ENCODE results near the gene NUP98.

NUP98 gene

DNA sequence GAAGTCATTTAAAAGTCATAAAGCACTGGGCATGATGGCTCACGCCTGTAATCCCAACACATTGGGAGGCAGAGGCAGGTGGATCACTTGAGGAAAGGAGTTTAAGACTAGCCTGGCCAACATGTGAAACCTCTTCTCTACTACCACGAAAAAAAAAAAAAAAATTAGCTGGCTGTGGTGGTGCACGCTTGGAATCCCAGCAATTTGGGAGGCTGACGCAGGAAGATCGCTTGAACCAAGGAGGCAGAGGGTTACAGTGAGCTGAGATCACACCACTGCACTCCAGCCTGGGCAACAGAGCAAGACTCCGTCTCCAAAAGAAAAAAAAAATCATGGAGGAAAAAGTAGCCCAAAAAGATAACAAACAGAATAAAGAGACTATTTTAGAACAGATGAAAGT is 42.2 kb downstream of the NUP98 start:
- H3K27ac Mint-ChIP-seq: no peak overlapping the region
- no peaks in the 10 kb centered on the region for H3K9me3 Mint-ChIP-seq
- H3K36me3 Mint-ChIP-seq (ENCODE audit: low read depth): peaks cover 79% of the 10 kb centered on the region
- no peaks in the 10 kb centered on the region for H3K27me3 Mint-ChIP-seq (ENCODE audit: low read depth, poor library complexity)
- no peak for DNase-seq
- TF ChIP-seq, protein P1, sequence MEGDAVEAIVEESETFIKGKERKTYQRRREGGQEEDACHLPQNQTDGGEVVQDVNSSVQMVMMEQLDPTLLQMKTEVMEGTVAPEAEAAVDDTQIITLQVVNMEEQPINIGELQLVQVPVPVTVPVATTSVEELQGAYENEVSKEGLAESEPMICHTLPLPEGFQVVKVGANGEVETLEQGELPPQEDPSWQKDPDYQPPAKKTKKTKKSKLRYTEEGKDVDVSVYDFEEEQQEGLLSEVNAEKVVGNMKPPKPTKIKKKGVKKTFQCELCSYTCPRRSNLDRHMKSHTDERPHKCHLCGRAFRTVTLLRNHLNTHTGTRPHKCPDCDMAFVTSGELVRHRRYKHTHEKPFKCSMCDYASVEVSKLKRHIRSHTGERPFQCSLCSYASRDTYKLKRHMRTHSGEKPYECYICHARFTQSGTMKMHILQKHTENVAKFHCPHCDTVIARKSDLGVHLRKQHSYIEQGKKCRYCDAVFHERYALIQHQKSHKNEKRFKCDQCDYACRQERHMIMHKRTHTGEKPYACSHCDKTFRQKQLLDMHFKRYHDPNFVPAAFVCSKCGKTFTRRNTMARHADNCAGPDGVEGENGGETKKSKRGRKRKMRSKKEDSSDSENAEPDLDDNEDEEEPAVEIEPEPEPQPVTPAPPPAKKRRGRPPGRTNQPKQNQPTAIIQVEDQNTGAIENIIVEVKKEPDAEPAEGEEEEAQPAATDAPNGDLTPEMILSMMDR (IDR thresholded peaks at IDR 0.05): no peak
- H3K4me1 Mint-ChIP-seq: no peaks in the 10 kb centered on the region
- no peak overlapping the region for H3K4me3 Mint-ChIP-seq

DNA sequence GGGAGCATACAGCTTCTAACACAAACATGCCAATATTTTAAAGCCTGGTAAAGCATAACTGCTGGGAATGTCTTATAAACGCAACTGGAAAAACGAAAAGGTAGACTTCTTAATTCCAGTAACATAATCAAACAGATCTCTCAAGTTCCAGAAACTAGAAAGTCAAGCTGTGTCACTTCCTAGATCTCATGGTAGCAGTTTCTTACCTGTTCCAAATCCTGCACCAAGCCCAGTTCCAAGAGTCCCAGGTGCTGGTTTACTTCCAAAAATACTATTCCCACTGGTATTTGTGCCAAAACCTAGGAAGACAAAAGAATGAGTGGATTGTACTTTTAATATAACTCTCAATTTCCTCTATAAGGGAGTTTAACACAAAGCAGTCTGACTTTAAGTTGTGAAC is 44.2 kb downstream of the NUP98 start:
- Mint-ChIP-seq H3K9me3 (no peaks in the 10 kb centered on the region), H3K4me3 (no peak overlapping the region), H3K27me3 (ENCODE audit: low read depth, poor library complexity) (no peaks in the 10 kb centered on the region), H3K4me1 (no peaks in the 10 kb centered on the region), H3K36me3 (ENCODE audit: low read depth) (peaks cover 70% of the 10 kb centered on the region), H3K27ac (no peak overlapping the region)
- no peak for DNase-seq
- TF ChIP-seq, protein P1 (IDR thresholded peaks at IDR 0.05): no peak

GRCh38 chr11:3747704-3748103 is 49.6 kb downstream of the NUP98 start:
- peak overlapping the region; percentile 24 for H3K27ac Mint-ChIP-seq

GRCh38 chr11:3745161-3745560 is 52.2 kb downstream of the NUP98 start:
- TF ChIP-seq, protein P1 (IDR thresholded peaks at IDR 0.05): no peak
- Mint-ChIP-seq H3K36me3 (ENCODE audit: low read depth) (peaks cover 76% of the 10 kb centered on the region), H3K27ac (no peak overlapping the region), H3K27me3 (ENCODE audit: low read depth, poor library complexity) (no peaks in the 10 kb centered on the region), H3K9me3 (no peaks in the 10 kb centered on the region), H3K4me1 (no peaks in the 10 kb centered on the region), H3K4me3 (no peak overlapping the region)
- no peak for DNase-seq

More at GRCh38 chr11:3747704-3748103, 49.6 kb downstream of the NUP98 start:
- H3K36me3 Mint-ChIP-seq (ENCODE audit: low read depth): peaks cover 69% of the 10 kb centered on the region
- no peak for DNase-seq
- TF ChIP-seq, protein P1 (IDR thresholded peaks at IDR 0.05): no peak
- no peak overlapping the region for H3K4me3 Mint-ChIP-seq
- no peaks in the 10 kb centered on the region for H3K4me1 Mint-ChIP-seq
- no peaks in the 10 kb centered on the region for H3K27me3 Mint-ChIP-seq (ENCODE audit: low read depth, poor library complexity)
- H3K9me3 Mint-ChIP-seq: no peaks in the 10 kb centered on the region

DNA sequence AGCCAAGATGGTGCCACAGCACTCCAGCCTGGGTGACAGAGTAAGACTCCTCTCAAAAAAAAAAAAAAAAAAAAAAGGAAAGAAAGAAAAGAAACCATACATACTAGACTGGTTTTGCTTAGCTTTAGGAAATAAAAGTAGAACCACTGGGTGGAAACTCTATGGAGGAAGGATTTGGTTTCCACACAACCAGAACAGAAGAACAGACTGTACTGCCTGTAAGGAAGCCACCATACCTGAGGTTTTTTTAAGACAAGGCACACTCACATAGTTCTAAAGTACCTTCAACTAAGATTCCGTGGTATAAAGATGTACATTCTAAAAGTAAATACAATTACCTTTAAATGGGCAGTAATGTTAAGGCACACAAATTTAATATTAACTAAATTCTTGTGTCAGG is 58.6 kb downstream of the NUP98 start:
- peaks cover 83% of the 10 kb centered on the region for H3K36me3 Mint-ChIP-seq (ENCODE audit: low read depth)
- no peaks in the 10 kb centered on the region for H3K9me3 Mint-ChIP-seq
- no peak overlapping the region for H3K4me3 Mint-ChIP-seq
- DNase-seq: no peak
- TF ChIP-seq, protein P1 (IDR thresholded peaks at IDR 0.05): no peak
- no peaks in the 10 kb centered on the region for H3K4me1 Mint-ChIP-seq
- H3K27ac Mint-ChIP-seq: no peak overlapping the region
- no peaks in the 10 kb centered on the region for H3K27me3 Mint-ChIP-seq (ENCODE audit: low read depth, poor library complexity)

DNA sequence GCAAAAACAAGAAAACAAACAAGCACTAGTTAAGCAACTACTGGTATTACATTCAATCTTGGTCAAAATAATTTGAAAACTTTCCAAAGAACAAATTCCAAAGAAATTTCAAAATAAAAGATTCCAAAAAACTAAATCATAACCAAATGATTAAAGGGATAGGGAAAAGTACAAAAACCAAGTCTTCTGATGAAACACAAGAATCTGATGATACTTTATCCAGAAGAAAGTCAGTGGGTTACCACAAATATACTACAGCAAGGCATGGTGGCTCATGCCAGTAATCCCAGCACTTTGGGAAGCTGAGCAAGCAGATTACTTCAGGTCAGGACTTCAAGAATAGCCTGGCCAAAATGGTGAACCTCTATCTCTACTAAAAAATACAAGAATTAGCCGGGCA is 59.1 kb downstream of the NUP98 start:
- no peak for DNase-seq
- TF ChIP-seq, protein P1 (IDR thresholded peaks at IDR 0.05): no peak
- Mint-ChIP-seq H3K27me3 (ENCODE audit: low read depth, poor library complexity) (no peaks in the 10 kb centered on the region), H3K4me1 (no peaks in the 10 kb centered on the region), H3K4me3 (no peak overlapping the region), H3K9me3 (no peaks in the 10 kb centered on the region), H3K27ac (peak overlapping the region; percentile 71), H3K36me3 (ENCODE audit: low read depth) (peaks cover 88% of the 10 kb centered on the region)
